B cell (primary cell): Measurements from ENCODE around the gene KNOP1. TPM values are rescaled to one million over a fixed set of nuclear protein-coding genes. Genes with fewer than 3 reads are reported as not detected.

ENCODE experiments used
- ATAC-seq: fragments of 200-7000 bp; cut with Tn5 transposase; one replicate; pipeline ENCODE4 v1.10.0; 2021; ENCODE audit warnings: low read depth, mild to moderate bottlenecking, moderate number of reproducible peaks, moderate library complexity
- CTCF ChIA-PET: fragments of 350-600 bp; sonication (Branson Sonifier 250); formaldehyde crosslinking; loops from one replicate; lab custom pipeline; 2021; ENCODE audit warnings: antibody characterized with exemption, inconsistent platforms; lab: Charles Lee
- POLR2A ChIA-PET: fragments of 350-600 bp; sonication (Branson Sonifier 250); formaldehyde crosslinking; loops from one replicate; lab custom pipeline; 2021; ENCODE audit warnings: antibody characterized with exemption; lab: Charles Lee
- DNase-seq: peaks from one replicate; pipeline ENCODE4 v3.0.0; 2013
- H2AFZ ChIP-seq: 2 replicates; pipeline ENCODE4 v1.6.1; 2012; ENCODE audit warnings: mild to moderate bottlenecking, low read depth, low read length; ENCODE audit not compliant: insufficient read depth, poor library complexity, severe bottlenecking
- H3K27ac ChIP-seq, 2 donors: 1 replicate in 1 of 2; 2 replicates in 1 of 2; pipeline ENCODE4 v1.5.1; 2012 to 2013; ENCODE audit warnings: low read length in 2 of 2, mild to moderate bottlenecking in 2 of 2, moderate library complexity in 1 of 2
- H3K27me3 ChIP-seq, 4 experiments: fragments of 200-600 bp in 1 of 4; sonication (generic) in 1 of 4; replicated peaks in 1 of 4; 1 replicate in 2 of 4; 2 replicates in 2 of 4; pipeline versions ENCODE4 v1.6.1 to v1.7.0; 2013 to 2016; ENCODE audit warnings: low read length in 3 of 4, mild to moderate bottlenecking in 2 of 4, mixed read lengths in 1 of 4, moderate library complexity in 1 of 4; ENCODE audit not compliant: insufficient read depth in 4 of 4, control insufficient read depth in 3 of 4; ENCODE audit errors: control extremely low read depth in 1 of 4
- H3K36me3 ChIP-seq, 2 experiments: replicated peaks in 1 of 2; 1 replicate in 1 of 2; 2 replicates in 1 of 2; pipeline versions ENCODE4 v1.6.1 to v1.7.1; 2013; ENCODE audit warnings: low read length in 1 of 2; ENCODE audit not compliant: insufficient read depth in 2 of 2, control insufficient read depth in 1 of 2; ENCODE audit errors: control extremely low read depth in 1 of 2, extremely low read depth in 1 of 2
- H3K4me1 ChIP-seq, 2 donors: fragments of 200-600 bp in 1 of 2; sonication (generic) in 1 of 2; 1 replicate in 1 of 2; 2 replicates in 1 of 2; pipeline versions ENCODE4 v1.5.1 to v1.6.1; 2013 to 2017; ENCODE audit warnings: low read length in 2 of 2; ENCODE audit not compliant: control insufficient read depth in 2 of 2, insufficient read depth in 2 of 2
- H3K4me2 ChIP-seq: replicated peaks from 2 replicates; pipeline ENCODE3; 2012; ENCODE audit warnings: mild to moderate bottlenecking, low read depth, low read length; ENCODE audit not compliant: poor library complexity, severe bottlenecking
- H3K4me3 ChIP-seq, 5 experiments: fragments of 200-600 bp in 1 of 5; sonication (generic) in 1 of 5; 1 replicate in 3 of 5; 2 replicates in 2 of 5; pipeline versions ENCODE4 v1.5.1 to v1.7.0; 2011 to 2016; ENCODE audit warnings: low read length in 4 of 5, mild to moderate bottlenecking in 4 of 5, low read depth in 2 of 5, control low read depth in 1 of 5, moderate library complexity in 1 of 5; ENCODE audit not compliant: insufficient read depth in 1 of 5; ENCODE audit errors: control extremely low read depth in 1 of 5, extremely low read depth in 1 of 5
- H3K79me2 ChIP-seq: fragments of 200-600 bp; sonication (generic); one replicate; pipeline ENCODE4 v1.6.0; 2016; ENCODE audit warnings: low read length; ENCODE audit not compliant: control insufficient read depth, insufficient read depth
- H3K9ac ChIP-seq: fragments of 200-600 bp; sonication (generic); 2 replicates; pipeline ENCODE4 v1.6.1; 2017; ENCODE audit warnings: mild to moderate bottlenecking, low read length, moderate library complexity
- H3K9me3 ChIP-seq, 3 donors: one replicate each; pipeline versions ENCODE4 v1.6.1 to v1.7.1; 2013; ENCODE audit warnings: low read length in 2 of 3; ENCODE audit not compliant: control insufficient read depth in 2 of 3, insufficient read depth in 1 of 3; ENCODE audit errors: control extremely low read depth in 1 of 3
- H4K20me1 ChIP-seq: 2 replicates; pipeline ENCODE4 v1.6.0; 2012; ENCODE audit warnings: mild to moderate bottlenecking, low read length; ENCODE audit not compliant: insufficient read depth, control insufficient read depth, poor library complexity, severe bottlenecking
- H3K27ac Mint-ChIP-seq: one replicate; pipeline ENCODE4 v1.8.0; 2021; ENCODE audit warnings: mixed read lengths
- H3K27me3 Mint-ChIP-seq: one replicate; pipeline ENCODE4 v1.8.0; 2021; ENCODE audit warnings: mixed read lengths
- H3K4me1 Mint-ChIP-seq: one replicate; pipeline ENCODE4 v1.8.0; 2021; ENCODE audit warnings: mixed read lengths
- H3K4me3 Mint-ChIP-seq: one replicate; pipeline ENCODE4 v1.8.0; 2021; ENCODE audit warnings: mixed read lengths
- H3K9me3 Mint-ChIP-seq: one replicate; pipeline ENCODE4 v1.8.0; 2022; ENCODE audit warnings: mixed read lengths; ENCODE audit not compliant: insufficient read depth
- EZH2 ChIP-seq: IDR thresholded peaks from 2 replicates; pipeline ENCODE4 v1.6.1; 2012; ENCODE audit warnings: borderline replicate concordance, low read depth, mild to moderate bottlenecking, moderate library complexity, low read length; ENCODE audit not compliant: insufficient read depth, poor library complexity, severe bottlenecking
- WGBS: methylation state at CpG from one replicate; pipeline ENCODE4 v1.1.5; 2013; ENCODE audit warnings: missing lambda C conversion rate; ENCODE audit not compliant: insufficient coverage; 5-methylcytosine and 5-hydroxymethylcytosine counted together
- intact Hi-C: fragments of 100-400 bp; cut with micrococcal nuclease; formaldehyde crosslinking; loops from one replicate; pipeline ENCODE4 v1.10.0; 2022
- polyA plus RNA-seq: library from polyadenylated mRNA; depleted of rRNA; stranded (reverse); fragments of >200 nt; gene quantifications from 2 replicates; pipeline ENCODE4 v1.2.3, GENCODE V29; 2012
- total RNA-seq, 2 donors: library from RNA; stranded (reverse); fragments of 120-200 nt in 1 of 2; gene quantifications; 1 replicate in 1 of 2; 2 replicates in 1 of 2; pipeline versions ENCODE4 v1.2.3 to v1.2.4, GENCODE V29; 2013 to 2022
- TF ChIP-seq, protein P1 (sequence below): fragments of 200-600 bp; IDR thresholded peaks from one replicate; pipeline ENCODE4 v1.8.0; 2022; ENCODE audit warnings: antibody characterized with exemption, mild to moderate bottlenecking

Gene KNOP1
- total and polyA plus RNA-seq, 2 donors (not counting 1 experiment from before 2014, with no cell fraction given): 1.6 to 16.9 TPM

- Histone ChIP-seq H3K9ac (no peak overlapping the region), H3K4me1 (no peaks in the 10 kb centered on the region), H3K4me2 (no peak overlapping the region), H3K27me3 (no peaks in the 10 kb centered on the region), H3K27ac (no peak overlapping the region), H3K4me3 (no peak overlapping the region), H3K9me3 (peaks cover 0 to 2% (median 0%) of the 10 kb centered on the region in 3 donors), H4K20me1 (no peaks in the 10 kb centered on the region), H3K36me3 (peaks cover 4 to 34% of the 10 kb centered on the region in 2 experiments), H3K79me2 (no peaks in the 10 kb centered on the region), H2AFZ (no peak overlapping the region)
- intact Hi-C loops: no loop called here
- H3K27ac Mint-ChIP-seq: no peak overlapping the region
- TF ChIP-seq, protein P1, sequence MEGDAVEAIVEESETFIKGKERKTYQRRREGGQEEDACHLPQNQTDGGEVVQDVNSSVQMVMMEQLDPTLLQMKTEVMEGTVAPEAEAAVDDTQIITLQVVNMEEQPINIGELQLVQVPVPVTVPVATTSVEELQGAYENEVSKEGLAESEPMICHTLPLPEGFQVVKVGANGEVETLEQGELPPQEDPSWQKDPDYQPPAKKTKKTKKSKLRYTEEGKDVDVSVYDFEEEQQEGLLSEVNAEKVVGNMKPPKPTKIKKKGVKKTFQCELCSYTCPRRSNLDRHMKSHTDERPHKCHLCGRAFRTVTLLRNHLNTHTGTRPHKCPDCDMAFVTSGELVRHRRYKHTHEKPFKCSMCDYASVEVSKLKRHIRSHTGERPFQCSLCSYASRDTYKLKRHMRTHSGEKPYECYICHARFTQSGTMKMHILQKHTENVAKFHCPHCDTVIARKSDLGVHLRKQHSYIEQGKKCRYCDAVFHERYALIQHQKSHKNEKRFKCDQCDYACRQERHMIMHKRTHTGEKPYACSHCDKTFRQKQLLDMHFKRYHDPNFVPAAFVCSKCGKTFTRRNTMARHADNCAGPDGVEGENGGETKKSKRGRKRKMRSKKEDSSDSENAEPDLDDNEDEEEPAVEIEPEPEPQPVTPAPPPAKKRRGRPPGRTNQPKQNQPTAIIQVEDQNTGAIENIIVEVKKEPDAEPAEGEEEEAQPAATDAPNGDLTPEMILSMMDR: no peak
- no peak for TF ChIP-seq EZH2
- H3K4me1 Mint-ChIP-seq: no peaks in the 10 kb centered on the region
- H3K9me3 Mint-ChIP-seq: no peaks in the 10 kb centered on the region
- no peak overlapping the region for H3K4me3 Mint-ChIP-seq
- 100% methylated on average over 2 of the region's 7 CpGs for WGBS
- H3K27me3 Mint-ChIP-seq: no peaks in the 10 kb centered on the region
- ATAC-seq (no peak), DNase-seq (no peak)
- POLR2A ChIA-PET: no interaction called here
- CTCF ChIA-PET: interaction anchor here (0.7 kb wide), 1 partner anchor 28 kb away, joined by 3 read pairs; no protein-coding TSS in a partner anchor
Measured at GRCh38 chr16:19678804-19679203, 39.2 kb downstream of the KNOP1 start.

DNA sequence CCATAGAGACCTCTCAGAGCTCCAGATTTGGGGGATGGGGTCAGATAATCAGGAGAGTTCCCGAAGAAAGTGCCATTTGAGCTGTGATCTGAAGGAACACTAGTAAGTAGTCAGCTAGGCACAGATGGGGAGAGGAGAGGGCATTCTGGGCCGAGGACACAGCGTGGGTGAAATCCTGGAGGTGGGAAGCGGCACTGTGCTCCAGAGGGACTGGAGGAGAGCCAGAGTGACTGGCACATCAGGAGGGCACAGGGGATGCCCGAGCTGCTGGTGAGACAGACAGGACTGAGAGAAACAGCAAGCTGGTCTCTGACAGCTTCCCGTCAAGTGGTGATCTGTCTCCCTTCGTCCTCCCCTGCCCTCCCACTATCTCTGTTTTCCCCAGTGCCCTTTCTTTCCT lies 40.6 kb downstream of the KNOP1 start:
- WGBS: 93% methylated on average over 7 of the region's 7 CpGs

More for the DNA sequence above, 40.6 kb downstream of the KNOP1 start:
- no peaks in the 10 kb centered on the region for H3K9me3 ChIP-seq
- no peak overlapping the region for H3K27ac ChIP-seq
- intact Hi-C loops: no loop called here
- POLR2A ChIA-PET: no interaction called here
- no peaks in the 10 kb centered on the region for H3K4me1 ChIP-seq
- no peaks in the 10 kb centered on the region for H3K79me2 ChIP-seq
- no peak overlapping the region for H3K4me3 ChIP-seq
- TF ChIP-seq, protein P1: no peak
- TF ChIP-seq EZH2: no peak
- H3K4me3 Mint-ChIP-seq: no peak overlapping the region
- DNase-seq: no peak
- peaks cover 4 to 24% of the 10 kb centered on the region in 2 experiments for H3K36me3 ChIP-seq
- H3K4me2 ChIP-seq: no peak overlapping the region
- no peaks in the 10 kb centered on the region for H3K4me1 Mint-ChIP-seq
- ATAC-seq: no peak
- no peak overlapping the region for H3K27ac Mint-ChIP-seq
- H4K20me1 ChIP-seq: no peaks in the 10 kb centered on the region
- H3K9ac ChIP-seq: no peak overlapping the region
- H3K27me3 ChIP-seq: no peaks in the 10 kb centered on the region
- no peak overlapping the region for H2AFZ ChIP-seq
- H3K27me3 Mint-ChIP-seq: no peaks in the 10 kb centered on the region
- H3K9me3 Mint-ChIP-seq: no peaks in the 10 kb centered on the region
- CTCF ChIA-PET: no interaction called here
